GM12892 (cell line): Measurements from ENCODE around the gene ZNF726. TPM values are rescaled to one million over a fixed set of nuclear protein-coding genes. Genes with fewer than 3 reads are reported as not detected.
"Not testable (repeated sequence)": the region's sequence is repeated elsewhere in the genome, so short reads cannot be mapped to it uniquely, and the experiment has no call there.

Experiments used
- DNase-seq: peaks from one replicate; pipeline ENCODE4 v3.0.0; 2011; ENCODE audit not compliant: insufficient read length
- FAIRE-seq: peaks from 2 replicates; lab custom pipeline; 2011; peaks lifted over from hg19 to GRCh38; lab: Jason Lieb, UNC
- POLR2A ChIP-seq: IDR thresholded peaks from 2 replicates; pipeline ENCODE4 v1.6.1; 2011; ENCODE audit warnings: low read depth, low read length, control low read depth
- POLR2AphosphoS5 ChIP-seq: IDR thresholded peaks from 2 replicates; pipeline ENCODE4 v1.6.1; 2011; ENCODE audit warnings: low read depth, low read length, control low read depth
- TAF1 ChIP-seq: IDR thresholded peaks from 2 replicates; pipeline ENCODE4 v1.6.1; 2011; ENCODE audit warnings: low read depth, mild to moderate bottlenecking, control low read depth, low read length, borderline replicate concordance
- polyA plus RNA-seq: library from polyadenylated mRNA; unstranded; fragments of >200 nt; gene quantifications from one replicate; pipeline ENCODE4 v1.2.1, GENCODE V29; 2012; ENCODE audit warnings: missing spikeins, inconsistent platforms; ENCODE audit not compliant: missing spikeins

Gene ZNF726
- 2.2 TPM for polyA plus RNA-seq

DNA sequence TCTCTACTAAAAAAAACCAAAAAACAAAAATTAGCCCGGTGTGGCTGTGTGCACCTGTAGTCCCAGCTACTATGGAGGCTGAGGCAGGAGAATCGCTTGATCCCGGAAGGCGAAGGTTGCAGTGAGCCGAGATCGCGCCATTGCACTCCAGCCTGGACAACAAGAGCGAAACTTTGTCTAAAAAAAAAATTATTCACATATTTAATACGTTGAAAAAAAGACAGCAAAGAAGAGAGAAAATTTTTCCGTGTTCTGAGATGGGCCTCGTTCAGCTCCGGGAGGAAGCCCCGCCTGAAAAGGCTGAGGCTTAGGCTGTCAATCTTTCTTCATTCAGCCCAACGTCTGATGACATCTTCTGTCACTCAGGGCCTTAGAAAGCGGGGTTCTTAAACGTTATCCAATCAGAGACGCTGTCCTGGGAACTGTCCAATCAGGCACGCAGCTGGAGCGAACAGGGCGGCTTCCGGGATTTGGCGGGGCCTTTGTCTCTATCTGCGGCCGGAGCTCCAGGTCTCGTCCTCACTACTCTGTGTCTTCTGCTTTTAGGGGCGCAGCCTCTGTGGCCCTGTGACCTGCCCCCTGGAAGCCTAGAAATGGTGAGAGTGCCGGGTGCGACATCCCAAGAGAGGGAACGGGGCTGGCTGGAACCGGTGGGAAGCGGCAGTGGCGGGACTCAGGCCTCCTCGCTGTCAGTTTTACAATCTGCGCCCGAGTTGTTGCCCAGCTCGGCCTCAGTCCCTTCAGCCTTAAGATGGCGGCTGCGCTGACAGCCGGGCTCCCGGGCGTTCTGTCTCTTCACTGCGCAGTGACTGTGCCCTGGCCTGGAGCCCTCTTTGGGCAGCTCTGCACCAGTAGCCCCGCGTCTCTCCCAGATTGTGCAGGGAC lies at the start of gene ZNF726:
TSS of gene ZNF726 (plus strand) at position 485 of the 885 bp plus-strand sequence. CDS start at position 594, 109 bp downstream.
- DNase-seq (peak; percentile 7), FAIRE-seq (no peak)
- TF ChIP-seq POLR2AphosphoS5: no peak
- TF ChIP-seq POLR2A: peak; percentile 40; the same call in 1 of the 2 replicates

DNA sequence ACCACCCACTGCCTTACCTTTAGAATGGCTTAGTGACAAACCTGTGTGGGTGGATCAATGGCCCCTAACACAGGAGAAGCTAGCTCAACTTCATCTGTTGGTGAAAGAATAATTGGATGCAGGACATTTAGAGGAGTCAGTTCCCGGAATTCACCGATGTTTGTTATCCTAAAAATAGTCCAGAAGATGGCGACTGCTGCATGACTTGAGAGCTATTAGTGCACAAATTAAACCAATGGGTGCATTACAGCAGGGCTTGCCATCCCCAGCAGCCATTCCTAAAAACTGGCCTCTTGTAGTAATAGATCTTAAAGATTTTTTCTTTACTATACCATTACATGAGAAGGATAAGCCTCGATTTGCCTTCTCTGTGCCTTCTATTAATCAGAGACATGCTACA lies 46.8 kb upstream of the ZNF726 start:
- TF ChIP-seq POLR2A: no peak
- TF ChIP-seq POLR2AphosphoS5: no peak
- TF ChIP-seq TAF1: no peak
- FAIRE-seq (no peak), DNase-seq (no peak)

GRCh38 chr19:23868630-23869029 lies 46.1 kb upstream of the ZNF726 start:
- FAIRE-seq (no peak), DNase-seq (no peak)
- TF ChIP-seq TAF1 (no peak), POLR2AphosphoS5 (no peak), POLR2A (no peak)

- DNase-seq (no peak), FAIRE-seq (no peak)
- TF ChIP-seq POLR2A (no peak), POLR2AphosphoS5 (no peak), TAF1 (no peak)
These were observed 42.3 kb upstream of the ZNF726 start for GRCh38 chr19:23872282-23872919.

DNA sequence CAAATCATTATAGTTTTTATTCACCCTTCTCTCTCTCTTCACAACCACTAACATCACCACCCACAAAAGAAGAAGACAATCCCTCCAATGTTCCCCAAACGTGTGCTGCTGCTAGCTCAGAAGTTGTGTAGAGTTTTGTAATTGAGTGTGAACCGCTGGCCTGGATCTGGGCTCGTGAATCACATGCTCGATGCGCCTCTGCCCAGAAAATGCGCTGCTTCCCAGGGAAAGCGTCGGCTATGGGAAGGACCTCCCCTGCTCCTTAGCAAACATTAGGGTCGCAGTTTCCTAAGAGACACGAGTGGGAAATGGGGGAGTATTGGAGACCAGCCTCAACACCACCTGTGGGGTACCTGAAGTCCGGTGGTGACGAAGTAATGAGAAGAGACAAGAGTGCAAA lies 38.4 kb upstream of the ZNF726 start:
- FAIRE-seq (no peak), DNase-seq (no peak)
- no peak for TF ChIP-seq POLR2A
- no peak for TF ChIP-seq POLR2AphosphoS5
- no peak for TF ChIP-seq TAF1

- not testable (repeated sequence) for FAIRE-seq
These were observed 37.9 kb upstream of the ZNF726 start for GRCh38 chr19:23876756-23877155.

DNA sequence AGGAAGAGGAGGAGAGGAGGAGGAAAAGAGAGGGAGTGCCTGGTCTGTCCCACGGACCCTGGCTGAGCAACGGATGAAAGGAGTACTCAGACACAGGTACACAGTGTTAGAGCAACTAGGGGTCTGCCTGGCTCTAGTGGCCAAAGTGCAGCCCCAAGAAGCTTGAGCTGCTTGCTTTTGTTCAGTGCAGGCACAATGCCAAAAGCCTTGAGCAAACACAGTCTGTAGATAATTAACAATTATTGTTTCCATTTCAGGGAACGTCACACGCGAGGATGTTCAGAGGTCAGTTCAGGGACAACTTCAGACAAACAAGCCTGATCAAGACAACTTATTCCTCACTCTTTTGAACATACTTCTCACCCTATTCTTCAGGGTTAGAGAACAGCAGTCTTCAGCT lies 32.2 kb upstream of the ZNF726 start:
- DNase-seq: no peak
- no peak for FAIRE-seq
- TF ChIP-seq TAF1 (no peak), POLR2AphosphoS5 (no peak), POLR2A (no peak)

More at GRCh38 chr19:23876756-23877155, 37.9 kb upstream of the ZNF726 start:
- not testable (repeated sequence) for DNase-seq

DNA sequence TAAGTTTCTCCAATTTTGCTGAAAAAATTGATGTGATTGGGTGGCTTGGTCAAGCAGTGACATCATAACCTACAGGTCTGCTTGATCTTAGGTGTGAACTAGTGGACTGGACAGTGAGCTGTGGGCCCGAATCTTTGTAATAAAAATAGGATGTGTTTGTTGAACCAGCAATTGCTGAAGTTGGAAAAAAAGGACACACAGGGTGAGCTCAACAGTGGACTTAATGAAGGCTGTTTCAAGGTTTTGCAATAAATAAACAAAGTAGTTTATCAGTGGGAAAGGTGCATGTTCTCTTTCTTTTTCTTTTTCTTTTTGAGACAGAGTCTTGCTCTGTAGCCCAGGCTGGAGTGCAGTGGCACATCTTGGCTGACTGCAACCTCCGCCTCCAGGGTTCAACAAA lies 30.3 kb upstream of the ZNF726 start:
- FAIRE-seq: no peak
- no peak for DNase-seq
- TF ChIP-seq POLR2AphosphoS5 (no peak), TAF1 (no peak), POLR2A (no peak)

GRCh38 chr19:23887642-23888041 lies 27.0 kb upstream of the ZNF726 start:
- no peak for DNase-seq
- no peak for TF ChIP-seq POLR2A
- TF ChIP-seq TAF1: no peak
- no peak for TF ChIP-seq POLR2AphosphoS5
- FAIRE-seq: no peak

DNA sequence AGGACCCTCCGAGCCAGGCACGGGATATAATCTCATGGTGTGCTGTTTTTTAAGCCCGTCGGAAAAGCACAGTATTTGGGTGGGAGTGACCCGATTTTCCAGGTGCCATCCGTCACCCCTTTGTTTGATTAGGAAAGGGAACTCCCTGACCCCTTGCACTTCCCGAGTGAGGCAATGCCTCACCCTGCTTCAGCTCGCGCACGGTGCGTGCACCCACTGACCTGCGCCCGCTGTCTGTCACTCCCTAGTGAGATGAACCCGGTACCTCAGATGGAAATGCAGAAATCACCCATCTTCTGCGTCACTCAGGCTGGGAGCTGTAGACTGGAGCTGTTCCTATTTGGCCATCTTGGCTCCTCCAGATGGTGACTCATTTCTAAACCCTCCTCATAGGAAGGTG lies 18.6 kb upstream of the ZNF726 start:
- FAIRE-seq, DNase-seq: not testable (repeated sequence)

GRCh38 chr19:23896912-23897311 lies 17.8 kb upstream of the ZNF726 start:
- DNase-seq (no peak), FAIRE-seq (no peak)
- TF ChIP-seq POLR2AphosphoS5: no peak
- no peak for TF ChIP-seq POLR2A
- TF ChIP-seq TAF1: no peak

DNA sequence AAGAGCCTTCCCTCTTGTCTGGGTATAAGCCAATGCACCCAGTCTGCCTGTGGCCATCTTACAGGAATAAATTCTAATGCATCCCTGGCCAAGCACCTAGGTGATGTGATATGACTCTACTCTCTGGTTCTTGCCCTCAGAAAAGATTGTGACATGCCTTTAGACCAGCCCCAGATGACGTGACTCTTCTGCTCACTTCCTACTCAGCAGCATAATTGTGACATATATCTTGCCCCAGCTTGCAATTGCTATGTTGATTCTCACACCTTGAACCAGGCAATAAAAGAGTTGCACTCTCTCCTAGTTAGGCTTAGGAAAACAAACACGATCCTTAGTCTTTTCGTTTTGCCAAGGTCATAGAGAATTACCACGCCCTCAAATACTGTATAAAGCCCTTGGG lies 13.3 kb upstream of the ZNF726 start:
- TF ChIP-seq POLR2AphosphoS5 (no peak), POLR2A (no peak), TAF1 (no peak)
- no peak for FAIRE-seq
- DNase-seq: no peak
